HG03571 (cell line): Measurements from ENCODE around the gene SLC16A14.
"Not testable (repeated sequence)": the region's sequence is repeated elsewhere in the genome, so short reads cannot be mapped to it uniquely, and the experiment has no call there.

Source experiments
- ATAC-seq: cut with Tn5 transposase; IDR thresholded peaks from one replicate; pipeline ENCODE4 v1.9.1; 2021; ENCODE audit not compliant: unreplicated experiment

The SLC16A14 gene

GRCh38 chr2:230068651-230069055 is at the start of gene SLC16A14:
Gene SLC16A14, minus strand, starts transcription at chr2:230068924. Its CDS starts 9,572 bp downstream, at chr2:230059352.
- ATAC-seq: no peak

GRCh38 chr2:230106771-230107170 is 38.0 kb upstream of the SLC16A14 start:
- ATAC-seq: no peak

DNA sequence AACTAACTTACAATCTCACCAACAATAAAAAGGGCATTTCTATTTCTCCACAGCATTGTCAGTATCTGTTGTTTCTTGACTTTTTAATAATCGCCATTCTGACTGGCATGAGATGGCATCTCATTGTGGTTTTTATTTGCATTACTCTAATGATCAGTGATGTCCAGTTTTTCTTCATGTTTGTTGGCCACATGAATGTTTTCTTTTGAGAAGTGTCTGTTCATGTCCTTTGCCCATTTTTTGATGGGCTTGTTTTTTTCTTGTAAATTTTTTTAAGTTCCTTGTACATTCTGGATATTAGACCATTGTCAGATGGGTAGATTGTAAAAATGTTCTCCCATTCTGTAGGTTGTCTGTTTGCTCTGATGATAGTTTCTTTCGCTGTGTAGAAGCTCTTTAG is 33.2 kb upstream of the SLC16A14 start:
- ATAC-seq: not testable (repeated sequence)

GRCh38 chr2:230097841-230098240 is 29.1 kb upstream of the SLC16A14 start:
- no peak for ATAC-seq

- no peak for ATAC-seq
Observed at GRCh38 chr2:230097424-230097823, 28.7 kb upstream of the SLC16A14 start.

GRCh38 chr2:230090967-230091366 is 22.2 kb upstream of the SLC16A14 start:
- no peak for ATAC-seq

GRCh38 chr2:230085201-230085600 is 16.5 kb upstream of the SLC16A14 start:
- ATAC-seq: no peak

DNA sequence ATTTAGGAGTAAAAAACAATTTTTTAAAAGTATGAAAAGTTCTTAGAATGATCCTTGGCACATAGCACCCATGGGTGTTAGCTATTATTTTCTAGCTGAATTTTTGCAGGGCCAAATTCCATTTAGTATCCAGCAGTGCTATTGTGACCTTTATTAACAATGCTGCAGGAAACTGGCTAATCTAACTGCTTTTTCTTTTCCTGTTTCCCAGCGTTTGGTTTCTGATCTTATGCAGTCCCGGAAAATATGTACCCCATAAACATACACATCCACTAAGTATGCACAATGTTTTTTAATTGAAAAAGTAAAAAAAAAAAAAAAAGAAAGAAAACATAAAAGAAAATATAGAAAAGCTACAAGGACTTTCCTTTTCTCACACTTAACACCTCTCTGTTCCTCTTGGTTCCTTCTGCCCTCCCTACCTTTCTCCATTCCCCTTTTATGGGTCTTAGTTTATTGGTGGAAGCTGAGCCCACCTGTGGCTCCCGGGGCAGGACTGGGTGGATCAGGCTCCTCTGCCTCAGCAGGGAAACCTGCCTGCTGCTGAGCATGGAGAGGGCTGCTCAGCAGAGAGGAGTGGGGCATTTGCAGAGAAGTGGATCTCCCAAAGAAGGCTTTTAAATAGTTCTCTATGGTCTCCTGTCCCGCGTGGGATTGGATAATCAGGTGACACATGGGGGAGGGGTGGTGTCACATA is 9.3 kb upstream of the SLC16A14 start:
- no peak for ATAC-seq

- ATAC-seq: no peak
Observed at GRCh38 chr2:230076819-230077218, 8.1 kb upstream of the SLC16A14 start.

DNA sequence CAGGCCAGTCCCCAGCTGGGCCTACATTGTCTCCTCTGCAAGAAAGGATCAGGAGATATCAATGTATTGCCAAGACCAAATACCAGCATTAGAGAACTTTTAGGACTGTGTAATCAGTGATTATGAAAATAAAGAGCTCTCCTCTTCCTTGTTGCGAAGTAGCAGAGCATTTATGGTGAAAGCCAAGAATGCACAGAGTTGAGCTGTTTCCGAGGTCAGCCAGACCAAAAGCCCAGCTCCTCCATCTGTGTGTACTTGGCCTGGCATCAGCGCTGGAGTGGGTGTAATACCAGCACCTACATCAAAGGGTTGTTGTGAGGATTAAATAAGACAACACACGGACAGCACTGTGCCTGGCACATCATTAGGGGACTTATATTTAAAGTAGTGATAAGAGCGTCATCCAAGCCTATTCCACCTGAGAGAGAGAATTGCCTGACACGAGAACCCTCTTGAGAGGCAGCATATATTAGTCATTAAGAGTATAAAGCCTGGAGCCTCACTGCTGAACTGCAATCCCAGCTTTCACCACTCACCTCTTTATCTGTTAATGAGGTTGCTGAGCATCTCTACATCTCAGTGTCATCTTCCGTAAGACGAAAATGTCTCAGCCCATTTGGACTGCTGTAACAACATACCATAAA is 7.4 kb upstream of the SLC16A14 start:
- ATAC-seq: no peak

DNA sequence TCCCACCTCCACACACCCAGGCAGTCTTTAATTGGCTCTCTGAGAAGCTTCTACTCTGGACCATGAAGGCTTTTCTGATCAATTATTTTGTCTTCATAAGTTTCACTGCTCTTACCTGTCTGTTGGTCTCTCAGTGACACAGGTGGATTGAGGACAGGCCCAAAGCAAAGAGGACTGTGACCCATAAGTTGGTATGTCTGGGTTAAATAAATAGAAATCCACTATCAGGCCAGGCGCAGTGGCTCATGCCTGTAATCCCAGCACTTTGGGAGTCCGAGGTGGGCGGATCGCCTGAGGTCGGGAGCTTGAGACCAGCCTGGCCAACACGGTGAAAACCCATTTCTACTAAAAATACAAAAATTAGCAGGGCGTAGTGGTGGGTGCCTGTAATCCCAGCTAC is 2.7 kb upstream of the SLC16A14 start:
- ATAC-seq: no peak

- no peak for ATAC-seq
Observed at GRCh38 chr2:230069402-230069801, 678 bp upstream of the SLC16A14 start.

GRCh38 chr2:230068016-230068650 is 591 bp downstream of the SLC16A14 start:
- no peak for ATAC-seq

DNA sequence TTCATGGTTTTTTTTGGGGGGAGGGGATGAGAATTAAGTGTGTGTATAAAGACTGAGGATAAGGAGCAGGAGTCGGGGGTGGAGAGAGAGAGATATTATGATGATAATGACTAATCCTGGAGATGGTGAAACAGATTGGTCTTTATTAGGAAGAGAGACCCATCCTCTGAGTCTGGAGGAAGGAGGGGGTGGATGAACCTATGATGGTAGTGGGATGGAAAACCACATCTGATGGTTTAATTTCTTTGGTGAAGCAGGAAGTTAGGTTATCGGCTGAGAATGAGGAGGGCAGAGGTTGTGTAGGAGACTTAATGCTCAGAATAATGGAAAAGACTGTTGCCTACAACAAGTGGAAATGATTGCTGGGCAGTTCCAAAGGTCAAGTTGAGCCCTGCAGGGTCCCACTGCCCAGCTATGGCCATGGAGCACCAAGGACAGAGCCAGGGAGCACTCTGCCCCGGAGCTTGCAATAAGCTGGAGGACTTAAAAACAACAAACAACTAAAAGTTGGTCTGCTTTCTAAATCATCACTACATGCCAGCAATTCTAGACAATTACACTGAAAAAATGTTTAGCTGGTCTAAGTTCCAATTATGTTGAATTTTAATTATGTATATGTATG is 7.9 kb downstream of the SLC16A14 start:
- no peak for ATAC-seq

DNA sequence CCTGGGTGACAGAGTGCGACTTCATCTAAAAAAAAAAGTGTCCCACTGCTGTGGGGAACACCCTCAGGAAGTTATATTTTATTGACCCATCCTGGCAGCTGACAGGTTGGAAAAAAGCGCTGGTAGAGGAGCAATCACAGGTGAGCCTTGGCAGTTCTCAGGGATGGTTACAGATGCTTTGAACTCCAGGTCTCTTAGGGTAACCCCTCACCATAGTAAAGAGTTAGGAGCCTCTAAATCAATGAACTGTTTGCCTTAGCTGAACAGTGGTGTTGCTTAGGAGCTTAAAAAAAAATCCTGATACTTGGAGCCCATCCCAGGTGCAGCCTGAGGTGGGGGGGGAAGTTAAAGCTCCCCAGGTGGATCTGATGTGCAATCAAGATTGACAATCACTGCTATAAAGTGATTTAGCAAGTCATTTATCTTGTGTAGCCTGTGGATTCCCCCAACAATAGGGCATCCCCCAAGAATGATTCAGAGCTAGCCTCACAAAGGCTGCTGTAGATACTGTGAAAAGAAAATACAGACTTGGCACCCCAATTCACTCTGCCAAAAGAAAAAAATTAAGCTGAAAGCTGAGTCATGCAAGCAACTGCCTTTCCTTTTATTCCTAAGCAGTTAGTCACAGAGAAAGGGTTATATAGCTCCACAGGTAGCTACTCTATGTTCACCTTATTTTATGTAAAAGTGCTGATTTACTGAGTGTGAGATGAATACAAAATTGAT is 14.8 kb downstream of the SLC16A14 start:
- no peak for ATAC-seq

DNA sequence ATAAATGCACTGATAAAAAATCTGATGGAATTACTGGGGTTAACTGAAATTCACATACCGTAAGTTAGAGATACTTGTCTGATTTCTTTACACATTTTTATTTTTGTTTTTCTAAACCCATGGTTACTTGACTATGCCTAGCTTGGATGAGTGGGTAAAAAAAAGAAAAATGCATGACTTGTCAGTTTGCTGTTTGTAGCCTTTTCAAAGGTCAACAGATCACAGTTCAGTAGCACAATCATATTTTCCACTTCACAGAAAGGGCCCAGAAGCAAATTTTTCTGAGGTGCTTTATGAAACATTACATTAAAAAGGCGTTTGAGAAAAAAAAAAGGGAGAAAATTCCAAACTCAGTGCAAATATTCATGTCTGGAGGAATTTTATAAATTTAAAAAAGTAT is 16.4 kb downstream of the SLC16A14 start:
- no peak for ATAC-seq

- no peak for ATAC-seq
Observed at GRCh38 chr2:230050136-230050535, 18.6 kb downstream of the SLC16A14 start.

DNA sequence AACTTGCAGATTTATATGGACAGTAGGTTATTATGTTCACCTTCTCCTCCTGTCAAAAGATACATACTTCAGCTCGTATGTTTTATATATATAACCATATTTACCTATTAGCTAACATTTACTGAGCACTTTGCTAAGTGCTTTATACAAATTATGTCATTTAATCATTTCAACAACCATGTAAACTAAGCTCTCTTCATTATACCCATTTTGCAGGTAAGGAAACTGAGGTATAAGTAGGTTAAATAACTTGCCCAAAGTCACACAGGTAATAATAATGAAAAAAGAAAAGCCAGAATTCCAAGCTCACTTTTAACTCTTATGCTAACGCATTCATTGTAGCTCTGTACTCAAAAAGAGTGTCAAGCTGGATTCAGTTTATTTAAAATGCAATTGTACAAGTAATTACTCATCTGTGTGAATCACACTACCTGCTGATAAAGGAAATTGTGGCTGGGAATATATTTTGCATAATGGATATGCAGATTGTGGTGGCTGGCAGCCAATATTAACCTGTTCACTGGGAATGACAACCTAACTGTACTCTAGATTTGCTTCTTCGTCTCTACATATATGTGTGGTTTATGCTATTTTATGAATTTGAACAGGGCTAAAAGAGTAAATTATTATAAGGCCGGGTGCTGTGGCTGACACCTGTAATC is 20.6 kb downstream of the SLC16A14 start:
- no peak for ATAC-seq

DNA sequence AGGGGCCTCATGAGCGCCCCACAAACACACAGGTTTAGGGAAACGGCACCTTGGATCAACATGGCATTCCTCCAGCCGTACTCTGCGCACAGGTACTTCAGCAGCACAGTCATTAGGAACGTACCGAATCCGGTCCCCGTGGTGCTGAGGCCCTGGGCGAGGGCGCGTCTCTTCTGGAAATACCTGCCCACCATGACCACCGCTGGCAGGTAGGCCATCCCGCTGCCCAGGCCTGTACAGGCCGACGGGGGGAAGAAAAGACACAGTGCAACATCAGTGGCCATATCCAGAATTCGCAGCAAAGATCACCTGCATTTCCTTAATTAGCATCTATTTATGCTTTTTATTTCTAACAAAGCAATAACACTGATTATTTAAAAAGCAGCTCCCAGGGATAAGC is 22.2 kb downstream of the SLC16A14 start:
- ATAC-seq: no peak

DNA sequence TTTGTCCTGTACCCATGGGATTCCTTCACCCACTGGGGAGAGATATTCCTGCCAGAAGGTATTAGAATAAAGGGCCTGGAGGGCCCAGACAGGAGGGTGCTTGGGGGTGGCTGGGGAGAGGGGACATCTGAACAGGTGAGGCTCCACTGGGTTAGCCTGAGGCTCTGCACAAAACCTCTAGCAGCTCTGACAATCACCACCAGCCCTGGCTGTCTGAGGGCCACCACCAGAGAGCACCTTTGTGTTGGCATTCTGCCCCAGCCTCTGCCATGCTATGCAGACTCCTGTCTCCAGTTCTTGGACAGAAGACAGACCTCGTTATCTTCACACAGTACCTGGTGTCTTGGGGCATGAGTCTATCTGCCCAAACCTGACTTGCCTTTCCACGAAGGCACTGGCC is 25.3 kb downstream of the SLC16A14 start:
- no peak for ATAC-seq

- ATAC-seq: no peak
Observed at GRCh38 chr2:230043025-230043424, 25.7 kb downstream of the SLC16A14 start.
